NCI-H2081 treated with DMSO at 0.1 percent for 48 hours (cell line): ENCODE results near the gene OSBPL6.
"Not testable (repeated sequence)": the region's sequence is repeated elsewhere in the genome, so short reads cannot be mapped to it uniquely, and the experiment has no call there.

Experiments
- DNase-seq: peaks from one replicate; lab custom pipeline; 2025; lab: John Stamatoyannopoulos, UW

Gene OSBPL6

DNA sequence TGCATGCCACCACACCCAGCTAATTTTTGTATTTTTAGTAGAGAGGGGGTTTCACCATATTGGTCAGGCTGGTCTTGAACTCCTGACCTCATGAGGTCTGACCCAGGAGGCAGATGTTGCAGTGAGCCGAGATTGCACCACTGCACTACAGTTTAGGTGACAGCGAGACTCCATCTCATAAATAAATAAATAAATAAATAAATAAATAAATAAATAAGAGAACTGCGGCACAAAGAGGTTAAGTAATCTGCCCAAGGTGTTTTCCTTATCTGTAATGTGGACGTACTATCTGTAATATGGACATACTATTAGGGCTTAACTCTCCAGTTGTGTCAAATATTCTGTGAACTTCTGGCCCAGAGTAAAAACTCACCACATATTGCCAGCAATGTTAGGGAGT, 4.1 kb downstream of the OSBPL6 start:
- not testable (repeated sequence) for DNase-seq

DNA sequence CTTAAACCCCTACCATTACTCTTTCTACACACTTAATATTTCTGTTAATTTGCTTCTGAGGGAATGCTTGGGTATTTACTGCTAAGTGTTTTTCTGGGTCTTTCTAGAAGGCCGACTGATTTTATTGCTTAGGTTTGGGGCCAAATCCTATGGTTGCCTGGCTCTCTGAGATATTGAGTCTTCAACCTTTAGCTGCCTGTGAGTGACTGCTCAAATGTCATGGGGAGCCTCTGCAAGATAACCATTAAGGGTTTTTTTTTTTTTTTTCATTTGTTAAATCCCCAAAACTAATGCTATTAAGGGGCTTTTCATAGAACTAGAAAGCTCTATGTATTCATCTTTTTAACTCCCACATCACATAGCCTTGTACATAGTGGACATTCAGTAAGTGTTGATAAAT, 5.0 kb downstream of the OSBPL6 start:
- DNase-seq, result no peak

DNA sequence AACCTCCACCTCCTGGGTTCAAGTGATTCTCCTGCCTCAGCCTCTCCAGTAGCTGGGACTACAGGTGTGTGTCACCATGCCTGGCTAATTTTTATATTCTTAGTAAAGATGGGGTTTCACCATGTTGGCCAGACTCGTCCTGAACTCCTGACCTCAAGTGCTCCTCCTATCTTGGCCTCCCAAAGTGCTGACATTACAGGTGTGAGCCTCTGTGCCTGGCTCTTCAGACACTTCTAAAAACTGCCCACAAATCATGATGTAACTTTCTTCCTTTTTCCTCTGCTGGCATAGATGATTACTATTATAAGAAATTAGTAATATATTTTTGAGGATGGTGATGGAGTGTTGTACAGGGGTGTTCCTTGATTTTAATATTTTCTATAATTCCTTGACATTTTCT, 6.0 kb downstream of the OSBPL6 start:
- no peak for DNase-seq

DNA sequence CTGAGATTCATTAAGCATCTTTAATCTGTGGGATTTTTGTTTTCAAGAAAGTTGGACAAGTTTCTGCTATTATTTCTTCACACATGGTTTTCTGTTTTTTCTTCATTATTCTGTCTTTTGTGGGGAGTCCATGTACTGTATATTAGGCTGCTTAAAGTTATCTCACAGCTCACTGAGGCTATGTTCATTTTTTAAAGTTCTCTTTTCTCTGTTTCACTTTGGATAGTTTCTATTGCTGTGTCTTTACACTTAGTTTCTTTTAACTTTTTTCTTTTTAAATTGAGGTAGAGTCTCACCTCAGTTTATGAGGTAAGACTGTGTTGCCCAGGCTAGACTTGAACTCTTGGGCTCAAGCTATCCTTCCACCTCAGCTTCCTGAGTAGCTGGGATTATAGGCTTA, 8.6 kb downstream of the OSBPL6 start:
- no peak for DNase-seq

DNA sequence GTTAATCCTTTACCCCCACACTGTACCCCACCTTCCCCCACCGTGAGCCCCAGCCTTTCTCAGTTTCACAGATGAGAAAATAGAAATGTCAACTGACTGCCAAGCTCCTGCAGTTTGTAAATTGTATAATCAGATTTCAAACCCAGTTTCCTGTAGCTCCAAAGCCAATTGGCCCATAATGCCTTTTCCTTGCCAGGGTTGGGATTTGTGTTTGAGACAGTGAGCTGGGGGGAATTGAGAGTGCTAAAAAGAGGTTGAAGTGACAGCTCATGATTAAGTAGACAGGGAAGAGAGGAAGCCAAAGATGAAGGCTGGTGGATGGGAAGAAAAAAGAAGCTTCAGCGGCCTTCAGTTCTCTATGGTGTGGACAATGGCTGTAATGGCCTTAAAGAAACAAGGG, 10.7 kb downstream of the OSBPL6 start:
- no peak for DNase-seq

DNA sequence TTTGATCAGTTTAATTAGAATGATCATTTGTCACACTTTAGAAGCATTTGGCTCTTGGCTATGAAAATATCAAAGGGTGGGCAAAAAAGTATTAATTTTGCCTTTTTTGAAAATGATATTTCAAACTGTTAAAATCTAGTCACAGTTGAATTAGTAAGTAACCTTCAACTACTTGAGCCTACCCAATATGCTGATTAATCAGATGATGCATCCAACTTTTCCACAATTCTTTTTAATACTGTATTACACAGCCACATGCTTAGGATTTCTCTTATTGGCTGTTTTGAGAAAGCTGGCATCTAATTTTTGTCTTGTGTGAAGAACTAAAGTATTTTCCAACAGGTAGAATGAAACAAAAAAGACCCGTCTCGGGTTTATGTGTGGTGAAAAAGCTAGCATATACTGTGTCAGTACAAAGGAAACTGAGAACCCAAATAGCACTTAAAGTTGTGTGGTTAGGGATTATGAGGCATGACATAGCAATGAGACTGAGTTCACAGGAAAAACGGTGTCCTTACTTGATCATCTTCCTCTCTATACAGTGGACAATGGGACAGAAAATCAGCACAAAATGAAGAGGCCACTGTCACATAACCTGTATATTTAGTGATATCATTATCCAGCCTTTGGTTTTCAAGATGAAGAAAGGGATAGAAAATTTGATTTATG, 11.7 kb downstream of the OSBPL6 start:
- no peak for DNase-seq

DNA sequence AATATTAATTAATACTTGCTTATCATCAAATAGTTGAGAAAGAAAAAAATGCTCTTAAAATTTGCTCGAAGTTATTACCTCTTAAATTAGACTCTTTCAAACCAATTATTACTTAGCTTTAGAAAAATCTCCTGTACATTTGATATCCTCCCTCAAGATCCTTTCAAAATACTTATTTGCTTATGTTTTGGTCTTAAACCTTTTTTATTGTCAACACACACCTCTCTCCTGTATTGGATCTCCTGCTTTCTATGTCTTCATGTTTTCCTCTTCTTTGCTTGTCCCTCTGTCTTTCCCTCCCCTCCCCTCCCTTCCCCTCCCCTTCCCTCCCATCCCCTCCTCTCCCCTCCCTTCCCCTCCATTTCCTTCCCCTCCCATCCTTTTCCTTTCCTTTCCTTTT, 14.0 kb downstream of the OSBPL6 start:
- DNase-seq, result no peak

DNA sequence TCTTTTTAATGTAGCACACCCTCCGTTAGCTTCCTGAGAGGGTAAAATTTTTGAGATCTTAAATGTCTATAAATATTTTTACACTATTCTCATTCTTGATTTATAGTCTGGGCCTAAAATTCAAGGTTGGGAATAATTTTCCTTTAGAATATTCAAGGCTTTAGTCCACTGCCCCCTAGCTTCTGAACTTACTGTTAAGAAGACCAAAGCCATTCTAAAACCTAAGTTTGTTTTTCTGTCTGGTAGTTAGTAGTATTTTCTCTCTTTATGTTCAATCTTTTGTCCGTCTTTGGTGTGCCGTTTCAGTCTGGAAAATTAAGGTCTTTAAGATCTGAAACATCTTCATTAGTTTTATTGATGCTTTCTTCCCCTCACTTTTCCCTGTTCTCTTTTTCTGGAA, 14.5 kb downstream of the OSBPL6 start:
- no peak for DNase-seq

DNA sequence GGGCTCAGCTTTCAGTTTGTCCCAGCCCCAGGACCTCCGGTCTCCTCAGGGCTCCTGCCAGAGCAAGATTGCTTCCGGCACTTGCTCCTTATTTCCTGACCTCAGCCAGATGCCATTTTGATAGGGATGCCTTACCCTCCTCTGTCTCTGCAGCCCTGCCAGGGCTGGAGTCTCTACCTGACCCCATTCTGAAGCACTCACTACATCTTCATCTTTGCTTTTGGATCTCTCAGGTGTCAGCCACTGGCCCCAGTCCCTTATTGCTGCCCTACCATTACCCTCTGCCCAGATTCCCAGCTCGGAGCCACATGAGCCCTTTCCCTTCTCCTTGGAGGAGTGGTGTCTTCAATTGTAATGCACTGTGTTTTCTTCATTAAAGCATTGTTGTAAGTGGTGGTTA, 17.1 kb downstream of the OSBPL6 start:
- DNase-seq, result no peak

DNA sequence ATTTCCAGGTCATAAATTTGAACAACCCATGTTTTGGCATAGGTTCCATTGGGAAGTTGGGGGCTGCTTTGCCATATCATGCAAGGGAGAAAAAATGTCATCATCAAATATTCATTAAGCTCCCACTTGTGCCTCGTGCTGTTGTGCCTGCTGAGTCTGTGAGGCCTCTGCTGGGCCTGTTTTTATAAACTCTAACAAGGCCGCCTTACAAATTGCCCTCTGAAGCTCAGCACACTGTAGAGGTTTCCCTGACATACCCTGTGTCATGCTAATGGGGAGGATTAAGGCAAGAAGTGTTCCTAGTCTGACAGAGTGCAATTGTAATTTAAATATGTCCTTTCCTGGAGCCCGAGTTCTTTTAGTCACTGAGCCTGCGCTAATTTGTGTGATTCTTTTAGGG, 17.6 kb downstream of the OSBPL6 start:
- DNase-seq, result no peak

DNA sequence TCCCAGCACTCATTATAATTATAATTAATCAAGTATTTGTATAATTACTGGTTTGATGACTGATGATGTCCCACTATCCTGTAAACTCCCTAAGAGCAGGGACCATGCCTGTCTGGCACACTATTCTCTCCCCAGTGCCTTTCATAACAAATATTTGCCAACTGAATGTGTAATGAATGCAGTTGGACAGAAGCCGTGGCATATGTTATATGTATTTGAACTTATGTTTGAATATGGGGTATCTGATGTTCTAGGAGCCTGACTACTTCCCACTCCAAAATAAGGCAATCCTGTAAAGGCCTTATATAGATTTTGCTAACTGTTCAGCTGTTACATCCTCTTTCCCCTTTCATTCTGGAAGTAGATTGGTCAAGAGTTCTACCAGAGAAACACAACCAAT, 19.7 kb downstream of the OSBPL6 start:
- no peak for DNase-seq

DNA sequence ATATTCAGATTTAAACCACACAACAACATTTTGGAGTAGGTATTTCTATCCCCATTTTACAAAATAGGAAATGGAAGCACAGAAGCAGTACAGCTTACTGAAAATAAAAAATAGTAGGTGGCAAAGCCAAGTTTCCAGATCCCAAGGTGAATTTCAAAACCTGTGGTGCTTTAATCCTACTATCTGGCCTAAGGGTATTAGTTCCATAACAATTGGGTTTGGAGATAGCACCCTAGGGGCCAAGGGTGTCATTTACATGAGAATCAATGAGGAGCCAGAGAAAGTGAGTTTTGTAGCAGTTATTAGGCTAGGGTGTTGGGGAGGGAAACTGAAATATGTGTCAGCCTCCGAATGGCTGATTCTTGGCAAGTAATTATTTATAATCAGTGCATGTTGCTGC, 24.9 kb downstream of the OSBPL6 start:
- no peak for DNase-seq

DNA sequence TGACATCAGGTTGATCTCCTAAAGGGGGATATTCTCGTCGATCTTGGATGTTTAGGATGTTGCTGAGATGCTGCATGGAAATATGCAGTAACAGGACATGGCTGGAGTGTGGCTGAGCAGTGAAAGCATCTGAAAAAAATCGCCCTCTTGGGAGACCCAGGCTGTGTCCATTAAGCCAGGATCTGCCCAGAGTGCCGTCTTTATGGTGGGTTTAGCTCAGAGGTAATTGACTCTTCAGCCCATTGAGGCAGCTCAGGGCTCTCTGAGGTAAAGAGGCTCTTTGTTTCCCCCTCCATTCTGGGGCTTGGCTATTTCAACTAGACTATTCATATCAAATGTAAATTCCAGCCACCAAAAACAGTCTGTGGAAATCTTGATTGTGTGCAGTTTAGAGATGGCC, 26.5 kb downstream of the OSBPL6 start:
- no peak for DNase-seq

DNA sequence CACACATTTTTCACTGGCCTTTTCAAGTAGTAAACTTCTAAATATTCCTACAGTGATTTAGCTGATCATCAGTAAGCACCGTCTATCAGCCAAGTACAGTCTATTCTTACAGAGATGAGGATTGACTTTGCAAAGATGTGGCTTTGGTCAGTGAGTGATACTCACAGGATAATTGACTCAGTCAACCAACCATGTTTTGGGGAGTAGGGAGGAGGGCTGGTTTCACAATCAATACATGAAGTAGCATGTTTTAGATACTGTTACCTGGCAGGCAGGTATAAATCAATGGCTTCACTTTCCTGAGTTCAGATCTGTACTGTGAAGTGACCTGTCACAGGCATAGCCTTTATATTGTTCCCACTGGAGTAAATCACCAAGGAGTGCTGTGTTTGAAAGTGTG, 27.2 kb downstream of the OSBPL6 start:
- no peak for DNase-seq

DNA sequence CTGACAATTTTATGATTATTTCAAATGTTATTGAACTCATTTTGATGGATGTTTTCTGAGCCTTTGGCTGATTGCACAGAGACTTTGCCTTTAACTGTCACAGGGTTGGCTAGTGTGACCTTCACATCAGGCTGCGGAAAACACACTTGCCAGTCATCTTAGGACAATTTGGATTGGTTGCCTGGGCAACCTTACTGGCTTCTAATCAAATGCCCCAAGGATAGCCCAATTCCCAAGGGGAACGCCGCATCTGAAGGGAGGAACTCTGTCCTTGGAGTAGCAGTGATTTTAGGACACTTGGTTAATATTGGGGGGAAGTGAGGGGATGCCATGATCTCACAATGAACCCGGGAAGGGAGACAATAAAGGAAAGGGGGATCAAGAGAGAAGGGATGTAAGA, 29.5 kb downstream of the OSBPL6 start:
- no peak for DNase-seq

DNA sequence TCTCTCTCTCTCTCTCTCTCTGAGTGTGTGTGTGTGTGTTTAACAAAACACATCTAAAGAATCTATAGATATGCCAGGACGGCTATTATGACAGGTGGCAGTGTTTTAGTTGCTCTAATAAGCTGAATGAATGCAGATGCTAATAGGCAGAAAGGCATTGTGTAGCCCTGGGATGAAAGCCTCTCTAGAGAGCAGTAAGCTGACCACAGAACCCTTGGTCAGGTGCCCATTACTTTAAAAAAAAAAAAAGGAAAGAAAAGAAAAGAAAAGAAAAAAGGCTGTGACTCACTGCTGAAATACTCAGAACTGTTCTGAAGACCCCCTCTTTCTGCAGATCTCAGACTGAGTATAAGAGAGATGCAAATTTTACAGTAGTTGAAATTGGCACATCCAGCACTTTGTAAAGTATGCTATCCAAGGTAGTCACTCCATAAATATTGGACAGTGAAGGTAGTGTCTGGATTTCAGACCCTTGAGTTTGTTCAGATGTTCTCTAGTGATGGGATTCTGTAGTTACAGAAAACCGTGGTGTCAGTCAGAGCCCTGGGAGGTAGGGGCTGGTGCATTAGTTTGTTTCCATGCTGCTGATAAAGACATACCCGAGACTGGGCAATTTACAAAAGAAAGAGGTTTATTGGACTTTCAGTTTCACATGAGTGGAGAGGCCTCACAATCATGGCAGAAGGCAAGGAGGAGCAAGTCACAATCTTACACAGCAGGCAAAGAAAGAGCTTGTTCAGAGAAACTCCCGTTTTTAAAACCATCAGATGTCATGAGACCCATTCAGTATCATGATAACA, 30.9 kb downstream of the OSBPL6 start:
- DNase-seq, result no peak

DNA sequence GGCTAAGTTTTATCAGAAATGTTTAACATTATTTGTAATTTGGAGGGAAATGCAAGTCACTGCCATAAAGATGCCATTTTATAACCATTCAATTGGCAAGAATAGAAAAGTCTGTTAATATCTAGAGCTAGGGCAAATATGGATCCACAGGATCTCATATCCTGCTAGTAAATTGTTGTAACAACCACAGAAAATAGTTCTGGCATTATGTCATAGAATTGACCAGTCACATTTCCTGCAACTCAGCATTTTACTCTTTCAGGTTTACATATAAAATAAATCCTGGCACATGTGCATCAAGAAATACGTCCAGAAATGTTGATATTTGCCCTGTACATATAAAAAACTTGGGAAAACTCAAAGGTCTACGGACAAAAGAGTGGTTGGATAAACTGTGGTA, 32.9 kb downstream of the OSBPL6 start:
- no peak for DNase-seq

DNA sequence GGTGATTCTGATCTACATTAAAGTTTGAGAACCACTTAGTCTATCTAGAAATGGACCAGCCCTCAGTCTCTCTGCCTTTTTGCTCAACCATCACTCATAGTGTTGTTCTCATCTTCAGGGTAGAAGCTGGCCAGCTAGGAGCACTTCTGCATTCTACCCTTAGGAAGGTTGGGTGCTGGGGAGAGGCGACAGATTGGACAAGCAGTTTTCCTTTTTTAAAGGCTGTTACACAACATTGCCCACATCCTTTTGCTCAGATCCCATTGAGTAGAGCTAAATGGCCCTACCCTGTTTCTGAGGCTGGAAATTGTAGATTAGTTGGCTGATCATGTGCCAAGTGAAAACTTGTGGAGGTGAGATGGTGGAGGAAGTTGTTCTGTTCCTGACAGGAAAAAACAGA, 35.6 kb downstream of the OSBPL6 start:
- DNase-seq, result no peak

DNA sequence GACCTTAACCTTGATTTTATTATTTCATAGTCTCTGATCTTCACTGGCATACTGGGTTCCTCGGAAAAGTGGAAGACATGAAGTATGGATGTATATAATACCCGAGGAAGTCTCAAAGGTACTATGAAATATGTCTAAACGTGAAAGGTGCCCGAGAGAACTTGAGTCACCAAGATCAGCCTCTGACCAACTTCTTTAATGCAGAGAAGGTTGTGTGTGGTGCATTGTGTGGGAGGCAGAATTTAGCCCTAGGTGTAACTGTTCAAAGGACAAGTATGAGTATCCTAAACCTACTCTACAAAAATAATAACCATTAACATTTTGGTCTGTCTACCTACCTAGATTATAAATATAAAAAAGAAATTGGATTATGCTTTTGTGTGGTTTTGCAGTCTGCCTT, 36.1 kb downstream of the OSBPL6 start:
- no peak for DNase-seq

DNA sequence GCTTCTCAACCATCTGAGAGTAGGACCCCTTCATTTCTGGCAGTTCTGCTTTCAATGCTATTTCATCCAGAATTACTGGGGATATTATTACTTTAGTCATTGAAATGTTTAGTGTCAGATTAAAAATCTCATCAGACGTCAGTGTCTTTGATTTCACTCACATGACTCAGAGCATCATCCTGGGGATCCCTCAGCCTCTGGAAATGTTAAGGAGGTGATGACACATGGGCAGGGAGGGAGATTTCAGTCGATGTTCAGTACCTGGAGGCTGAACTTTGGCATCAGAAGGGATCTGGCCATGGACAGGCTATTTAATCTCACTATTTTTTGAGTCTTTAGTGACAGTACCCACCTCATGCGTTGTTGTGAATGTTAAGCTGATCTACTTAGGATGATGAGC, 39.1 kb downstream of the OSBPL6 start:
- DNase-seq, result no peak

DNA sequence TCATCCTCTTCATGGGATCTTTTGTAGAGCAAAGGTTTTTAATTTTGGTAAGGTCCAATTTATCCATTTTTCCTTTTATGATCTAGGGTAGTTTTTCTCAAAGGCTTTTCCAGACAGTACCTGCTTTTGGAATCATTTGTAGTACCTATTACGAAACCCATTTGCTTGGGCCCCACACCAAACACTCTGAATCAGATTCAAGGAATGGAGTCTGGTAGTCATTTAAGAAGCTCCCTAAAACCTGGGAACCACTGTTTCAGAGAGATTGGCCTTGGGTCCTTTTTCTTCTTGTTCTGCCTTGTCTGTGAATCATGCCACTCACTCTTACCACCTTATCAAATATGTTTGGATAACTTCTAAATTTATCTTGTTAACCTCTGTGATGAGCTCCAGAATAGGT, 40.3 kb downstream of the OSBPL6 start:
- no peak for DNase-seq

DNA sequence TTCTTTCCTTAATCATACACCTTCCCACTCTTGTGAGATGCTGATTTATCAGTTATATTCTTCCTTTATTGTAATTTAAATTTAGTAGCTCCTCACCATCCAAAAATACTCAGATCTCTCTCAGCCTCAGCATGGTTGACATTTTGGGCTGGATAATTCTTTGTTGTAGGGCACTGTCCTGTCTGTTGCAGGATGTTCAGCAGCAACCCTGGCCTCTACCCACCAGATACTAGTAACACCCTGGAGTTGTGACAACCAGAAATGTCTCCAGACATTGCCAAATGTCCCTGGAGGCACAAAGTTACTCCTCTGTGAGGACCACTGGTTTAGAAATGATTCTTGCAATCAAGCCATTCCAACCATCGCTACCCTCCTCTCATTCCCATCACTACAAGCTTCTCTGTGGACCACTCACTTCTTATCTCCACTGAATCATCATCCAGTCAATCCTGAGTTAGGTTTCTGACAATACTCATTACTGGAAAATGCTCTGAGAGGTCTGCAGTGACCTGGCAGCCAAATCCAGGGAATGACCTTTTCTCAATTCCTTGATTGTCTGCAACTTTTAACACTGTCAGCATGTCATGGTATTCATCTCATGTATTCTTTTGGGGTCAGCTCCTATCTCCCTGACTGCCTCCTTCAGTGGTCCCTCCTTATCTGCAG, 43.3 kb downstream of the OSBPL6 start:
- no peak for DNase-seq

DNA sequence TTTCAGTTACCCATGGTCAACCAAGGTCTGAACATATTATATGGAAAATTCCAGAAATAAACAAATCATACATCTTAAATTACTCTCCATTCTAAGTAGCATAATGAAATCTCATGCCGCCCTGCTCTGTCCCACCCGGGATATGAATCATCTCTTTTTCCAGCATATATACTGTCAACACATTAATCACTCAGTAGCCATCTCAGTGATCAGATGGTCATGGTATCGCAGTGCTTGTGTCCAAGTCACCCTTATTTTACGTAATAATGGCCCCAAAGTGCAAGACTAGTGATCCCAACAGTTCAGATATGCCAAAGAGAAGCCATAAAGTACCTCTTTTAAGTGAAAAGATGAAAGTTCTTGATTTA, 43.8 kb downstream of the OSBPL6 start:
- no peak for DNase-seq

DNA sequence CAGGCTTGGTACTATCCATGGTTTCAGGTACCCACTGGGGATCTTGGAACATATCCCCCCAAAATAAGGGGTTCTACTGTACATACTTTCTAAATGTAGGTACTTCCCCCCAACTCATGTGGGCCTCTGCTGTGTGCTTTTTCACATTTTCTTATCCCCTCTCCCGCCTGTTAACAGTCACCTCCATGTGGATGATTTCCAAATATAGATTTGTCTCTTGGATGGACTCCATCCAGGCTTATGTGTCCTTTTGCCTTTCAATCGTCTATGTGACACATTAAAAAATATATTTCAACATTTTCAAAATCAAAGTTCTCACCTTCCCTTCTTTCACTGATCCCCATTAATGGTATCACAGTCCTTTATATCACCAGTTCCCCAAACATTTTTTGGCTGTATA, 44.4 kb downstream of the OSBPL6 start:
- no peak for DNase-seq
